Motor neuron (in vitro differentiated cells): ENCODE measurements around the gene CENPU. TPM values are rescaled to one million over a fixed set of nuclear protein-coding genes. Genes with fewer than 3 reads are reported as not detected.

Experiments
- ATAC-seq, 8 experiments: fragments of 200-7000 bp; cut with Tn5 transposase; replicated peaks in 6 of 8; 2 replicates each; pipeline ENCODE4 v1.8.0; 2021; ENCODE audit warnings: mild to moderate bottlenecking in 8 of 8, moderate library complexity in 8 of 8
- H3K27ac ChIP-seq, 2 donors: fragments of 250-450 bp; sonication (Bioruptor Pico); 2 replicates each; pipeline ENCODE4 v1.9.0; 2021; ENCODE audit warnings: antibody characterized with exemption in 2 of 2, mild to moderate bottlenecking in 2 of 2, moderate library complexity in 1 of 2
- H3K4me1 ChIP-seq, 2 donors: fragments of 250-450 bp; sonication (Bioruptor Pico); replicated peaks in 1 of 2; 2 replicates each; pipeline ENCODE4 v1.6.1; 2021; ENCODE audit warnings: antibody characterized with exemption in 2 of 2, mild to moderate bottlenecking in 2 of 2, moderate library complexity in 1 of 2
- H3K4me3 ChIP-seq, 5 donors: fragments of 250-450 bp; sonication (Bioruptor Pico); 2 replicates each; pipeline ENCODE4 v1.9.0; 2021; ENCODE audit warnings: antibody characterized with exemption in 5 of 5, mild to moderate bottlenecking in 5 of 5, moderate library complexity in 4 of 5
- WGBS, 10 experiments: fragments of 450-650 bp; shearing (Covaris generic); methylation state at CpG; one replicate each; pipeline ENCODE4 v1.0.0; 2022; 5-methylcytosine and 5-hydroxymethylcytosine counted together
- in situ Hi-C, 9 experiments: fragments of 400-800 bp; cut with MboI; loops; one replicate each; pipeline ENCODE4 v1.15.0; 2021; ENCODE audit warnings: low sequenced_read_pairs in 9 of 9, low pct_unique_long_range_greater_than_20kb in 2 of 9; ENCODE audit not compliant: unreplicated experiment in 9 of 9
- total RNA-seq, 8 experiments: library from RNA; unstranded; fragments of 300-600 nt; gene quantifications; 2 replicates each; pipeline versions ENCODE4 v1.2.3 to v1.2.4, GENCODE V29; 2022

Gene CENPU
- total RNA-seq, 8 experiments from 2014 or later: 0.61 to 59.7 (median 3.4) TPM

- no peak overlapping the region for H3K4me3 ChIP-seq
- in situ Hi-C loops: no loop called here
- H3K27ac ChIP-seq: no peak overlapping the region
- H3K4me1 ChIP-seq: no peaks in the 10 kb centered on the region
- 80 to 100% (median 95%) methylated on average over 1 to 5 of the region's 5 CpGs for WGBS, 10 experiments
- no peak for ATAC-seq
Measured at GRCh38 chr4:184693056-184693455, 40.8 kb downstream of the CENPU start.

- in situ Hi-C loops: no loop called here
- H3K4me3 ChIP-seq: no peak overlapping the region
- WGBS, 10 experiments: 0 to 100% (median 86%) methylated on average over 1 to 2 of the region's 5 CpGs; no CpG with 5 or more reads in 3 of the 10 experiments
- no peak overlapping the region for H3K27ac ChIP-seq
- no peaks in the 10 kb centered on the region for H3K4me1 ChIP-seq
- ATAC-seq: no peak
Measured at GRCh38 chr4:184689681-184690080, 44.2 kb downstream of the CENPU start.

- WGBS, 10 experiments: 17 to 70% (median 42%) methylated on average over 2 to 8 of the region's 11 CpGs
- Histone ChIP-seq H3K27ac (no peak overlapping the region), H3K4me1 (no peaks in the 10 kb centered on the region), H3K4me3 (no peak overlapping the region)
- in situ Hi-C loops: no loop called here
- peak in 4 of 8 experiments; percentile 39 to 99 (median 89) for ATAC-seq
Measured at GRCh38 chr4:184688447-184688846, 45.4 kb downstream of the CENPU start.

GRCh38 chr4:184688005-184688404 is 45.9 kb downstream of the CENPU start:
- Histone ChIP-seq H3K4me1 (no peaks in the 10 kb centered on the region), H3K4me3 (no peak overlapping the region), H3K27ac (no peak overlapping the region)
- peak in 3 of 8 experiments; percentile 71 to 79 (median 79) for ATAC-seq
- WGBS, 10 experiments: 0 to 100% (median 36%) methylated on average over 1 to 3 of the region's 3 CpGs; no CpG with 5 or more reads in 2 of the 10 experiments
- in situ Hi-C loops: no loop called here

GRCh38 chr4:184684491-184685189 is 49.3 kb downstream of the CENPU start:
- no peak overlapping the region for H3K27ac ChIP-seq
- no peak overlapping the region for H3K4me3 ChIP-seq
- in situ Hi-C loops: no loop called here
- WGBS, 10 experiments: 80 to 92% (median 84%) methylated on average over 1 to 5 of the region's 5 CpGs; no CpG with 5 or more reads in 2 of the 10 experiments
- H3K4me1 ChIP-seq: no peaks in the 10 kb centered on the region
- no peak for ATAC-seq

- 60 to 100% (median 100%) methylated on average over 1 of the region's 1 CpG; no CpG with 5 or more reads in 2 of the 10 experiments for WGBS, 10 experiments
- in situ Hi-C loops: no loop called here
- Histone ChIP-seq H3K4me3 (no peak overlapping the region), H3K4me1 (no peaks in the 10 kb centered on the region), H3K27ac (no peak overlapping the region)
- ATAC-seq: no peak
Measured at GRCh38 chr4:184681916-184682315, 52.0 kb downstream of the CENPU start.

GRCh38 chr4:184680698-184681097 is 53.2 kb downstream of the CENPU start:
- H3K4me1 ChIP-seq: no peaks in the 10 kb centered on the region
- no peak overlapping the region for H3K4me3 ChIP-seq
- 26 to 100% (median 89%) methylated on average over 2 to 9 of the region's 9 CpGs for WGBS, 10 experiments
- no peak overlapping the region for H3K27ac ChIP-seq
- ATAC-seq: peak in 1 of 8 experiments; percentile 39
- in situ Hi-C loops: no loop called here

- no peak for ATAC-seq
- in situ Hi-C loops: no loop called here
- Histone ChIP-seq H3K27ac (no peak overlapping the region), H3K4me1 (no peaks in the 10 kb centered on the region), H3K4me3 (no peak overlapping the region)
- WGBS, 10 experiments: 42 to 100% (median 92%) methylated on average over 1 to 2 of the region's 3 CpGs; no CpG with 5 or more reads in 1 of the 10 experiments
Measured at GRCh38 chr4:184675821-184676492, 57.9 kb downstream of the CENPU start.

GRCh38 chr4:184675018-184675417 is 58.9 kb downstream of the CENPU start:
- WGBS, 10 experiments: 83 to 100% (median 95%) methylated on average over 2 to 5 of the region's 5 CpGs; no CpG with 5 or more reads in 4 of the 10 experiments
- Histone ChIP-seq H3K4me1 (no peaks in the 10 kb centered on the region), H3K27ac (no peak overlapping the region), H3K4me3 (no peak overlapping the region)
- ATAC-seq: no peak
- in situ Hi-C loops: no loop called here

- in situ Hi-C loops: no loop called here
- 83 to 100% (median 94%) methylated on average over 1 to 4 of the region's 4 CpGs; no CpG with 5 or more reads in 4 of the 10 experiments for WGBS, 10 experiments
Measured at GRCh38 chr4:184674011-184674410, 59.9 kb downstream of the CENPU start.

GRCh38 chr4:184672741-184673140 is 61.2 kb downstream of the CENPU start:
- WGBS, 10 experiments: 100% methylated on average over 1 to 5 of the region's 6 CpGs; no CpG with 5 or more reads in 4 of the 10 experiments
- no peak for ATAC-seq

More at GRCh38 chr4:184674011-184674410, 59.9 kb downstream of the CENPU start:
- Histone ChIP-seq H3K4me3 (no peak overlapping the region), H3K27ac (no peak overlapping the region), H3K4me1 (no peaks in the 10 kb centered on the region)
- no peak for ATAC-seq

GRCh38 chr4:184671101-184671500 is 62.8 kb downstream of the CENPU start:
- WGBS, 10 experiments: 80 to 92% (median 90%) methylated on average over 1 to 9 of the region's 9 CpGs; no CpG with 5 or more reads in 3 of the 10 experiments
- in situ Hi-C loops: no loop called here

More at GRCh38 chr4:184672741-184673140, 61.2 kb downstream of the CENPU start:
- no peak overlapping the region for H3K27ac ChIP-seq
- in situ Hi-C loops: no loop called here
- H3K4me1 ChIP-seq: no peaks in the 10 kb centered on the region
- no peak overlapping the region for H3K4me3 ChIP-seq

GRCh38 chr4:184669251-184669650 is 64.6 kb downstream of the CENPU start:
- WGBS, 10 experiments: 59 to 93% (median 82%) methylated on average over 1 to 7 of the region's 7 CpGs; no CpG with 5 or more reads in 2 of the 10 experiments
- no peak overlapping the region for H3K27ac ChIP-seq
- no peaks in the 10 kb centered on the region for H3K4me1 ChIP-seq
- in situ Hi-C loops: no loop called here
- peak in 1 of 8 experiments; percentile 35 for ATAC-seq
- no peak overlapping the region for H3K4me3 ChIP-seq

More at GRCh38 chr4:184671101-184671500, 62.8 kb downstream of the CENPU start:
- no peaks in the 10 kb centered on the region for H3K4me1 ChIP-seq
- H3K4me3 ChIP-seq: no peak overlapping the region
- H3K27ac ChIP-seq: no peak overlapping the region
- no peak for ATAC-seq
